ENCODE results near the gene EMC1. TPM values are rescaled to one million over a fixed set of nuclear protein-coding genes. Genes with fewer than 3 reads are reported as not detected.
"Not testable (repeated sequence)": the region's sequence is repeated elsewhere in the genome, so short reads cannot be mapped to it uniquely, and the experiment has no call there.

Gene EMC1
- total RNA-seq, 1 donor from 2014 or later: 75.0 TPM

- FAIRE-seq: no peak
- DNase-seq (ENCODE audit: low spot score in 2 of 2): no peak
Observed at GRCh38 chr1:19262047-19262446, 10.7 kb upstream of the EMC1 start.

GRCh38 chr1:19260211-19261138 lies 9.2 kb upstream of the EMC1 start:
- no peak for DNase-seq (ENCODE audit: low spot score in 2 of 2)
- no peak for FAIRE-seq

GRCh38 chr1:19258353-19258752 lies 7.0 kb upstream of the EMC1 start:
- DNase-seq (ENCODE audit: low spot score in 2 of 2): no peak
- no peak for FAIRE-seq

- FAIRE-seq (no peak), DNase-seq (ENCODE audit: low spot score in 2 of 2) (no peak)
Observed at GRCh38 chr1:19257178-19257914, 6.0 kb upstream of the EMC1 start.

- not testable (repeated sequence) for DNase-seq (ENCODE audit: low spot score in 2 of 2); FAIRE-seq
Observed at GRCh38 chr1:19256301-19256700, 5.0 kb upstream of the EMC1 start.

- FAIRE-seq: no peak
Observed at GRCh38 chr1:19255288-19255687, 4.0 kb upstream of the EMC1 start.

GRCh38 chr1:19254416-19254815 lies 3.1 kb upstream of the EMC1 start:
- FAIRE-seq (no peak), DNase-seq (ENCODE audit: low spot score in 2 of 2) (no peak)

More at GRCh38 chr1:19255288-19255687, 4.0 kb upstream of the EMC1 start:
- DNase-seq (ENCODE audit: low spot score in 2 of 2): no peak

- DNase-seq (ENCODE audit: low spot score in 2 of 2) (no peak), FAIRE-seq (no peak)
Observed at GRCh38 chr1:19250629-19251304, 557 bp downstream of the EMC1 start.

- DNase-seq (ENCODE audit: low spot score in 2 of 2): peak in 1 of 2 donors; percentile 79
Observed at GRCh38 chr1:19240673-19241538, 10.4 kb downstream of the EMC1 start.

GRCh38 chr1:19239876-19240275 lies 11.4 kb downstream of the EMC1 start:
- DNase-seq (ENCODE audit: low spot score in 2 of 2) (no peak), FAIRE-seq (no peak)

More at GRCh38 chr1:19240673-19241538, 10.4 kb downstream of the EMC1 start:
- FAIRE-seq: no peak

GRCh38 chr1:19234224-19234623 lies 17.1 kb downstream of the EMC1 start:
- no peak for DNase-seq (ENCODE audit: low spot score in 2 of 2)
- FAIRE-seq: no peak

- DNase-seq (ENCODE audit: low spot score in 2 of 2) (no peak), FAIRE-seq (no peak)
Observed at GRCh38 chr1:19232524-19232846, 18.8 kb downstream of the EMC1 start.

- FAIRE-seq; DNase-seq (ENCODE audit: low spot score in 2 of 2): not testable (repeated sequence)
Observed at GRCh38 chr1:19231736-19232523, 19.4 kb downstream of the EMC1 start.

- DNase-seq (ENCODE audit: low spot score in 2 of 2) (no peak), FAIRE-seq (no peak)
Observed at GRCh38 chr1:19229828-19230325, 21.4 kb downstream of the EMC1 start.

GRCh38 chr1:19229229-19229628 lies 22.1 kb downstream of the EMC1 start:
- no peak for FAIRE-seq
- DNase-seq (ENCODE audit: low spot score in 2 of 2): no peak

GRCh38 chr1:19222979-19223824 lies 28.1 kb downstream of the EMC1 start:
- DNase-seq (ENCODE audit: low spot score in 2 of 2) (no peak), FAIRE-seq (no peak)

GRCh38 chr1:19222573-19222972 lies 28.8 kb downstream of the EMC1 start:
- no peak for FAIRE-seq
- DNase-seq (ENCODE audit: low spot score in 2 of 2): no peak

GRCh38 chr1:19220991-19221390 lies 30.3 kb downstream of the EMC1 start:
- FAIRE-seq (no peak), DNase-seq (ENCODE audit: low spot score in 2 of 2) (no peak)
